GM12878 (cell line): ENCODE measurements around the gene GTF2A1. TPM values are rescaled to one million over a fixed set of nuclear protein-coding genes. Genes with fewer than 3 reads are reported as not detected.

Source experiments
- ATAC-seq: fragments of 200-7000 bp; cut with Tn5 transposase; 3 replicates; pipeline ENCODE4 v1.9.1; 2020; ENCODE audit warnings: mild to moderate bottlenecking, moderate library complexity
- BruUV-seq: library from RNA; stranded (reverse); fragments of 400-500 nt; replicated peaks from 2 replicates; lab custom pipeline; 2021; lab: Mats Ljungman, UMichigan
- CTCF ChIA-PET: fragments of 300-600 bp; sonication (Branson Sonifier 250); formaldehyde crosslinking; extraction: SDS; loops from one replicate; lab custom pipeline; 2021; ENCODE audit warnings: inconsistent platforms; lab: Yijun Ruan, JAX
- POLR2A ChIA-PET: fragments of 350-600 bp; formaldehyde crosslinking; extraction: SDS; loops from one replicate; lab custom pipeline; 2021; ENCODE audit warnings: inconsistent platforms; lab: Charles Lee
- RAD21 ChIA-PET: fragments of 300-600 bp; sonication (Branson Sonifier 250); formaldehyde crosslinking; loops from one replicate; lab custom pipeline; 2023; ENCODE audit warnings: antibody characterized with exemption; ENCODE audit not compliant: unreplicated experiment; lab: Charles Lee
- SMC1A ChIA-PET: fragments of 300-600 bp; sonication (Branson Sonifier 250); formaldehyde crosslinking; loops from one replicate; lab custom pipeline; 2023; ENCODE audit not compliant: unreplicated experiment, uncharacterized antibody; lab: Charles Lee
- DNase-seq: peaks from one replicate; pipeline ENCODE4 v3.0.0-alpha.2; 2011; ENCODE audit warnings: low read depth, low spot score
- FAIRE-seq: peaks from 3 replicates; lab custom pipeline; 2011; peaks lifted over from hg19 to GRCh38; lab: Jason Lieb, UNC
- H2AFZ ChIP-seq: 2 replicates; pipeline ENCODE4 v1.6.0; 2011; ENCODE audit warnings: low read depth, low read length, control low read depth; ENCODE audit not compliant: control insufficient read depth
- H3K27ac ChIP-seq: 2 replicates; pipeline ENCODE4 v1.5.1; 2011; ENCODE audit warnings: control low read depth; ENCODE audit not compliant: control insufficient read depth, insufficient read depth
- H3K27me3 ChIP-seq, 2 experiments: replicated peaks in 1 of 2; 2 replicates each; pipeline versions ENCODE4 v1.6.0 to v1.6.1; 2011; ENCODE audit warnings: low read length in 1 of 2; ENCODE audit not compliant: control insufficient read depth in 2 of 2, insufficient read depth in 2 of 2
- H3K36me3 ChIP-seq, 2 experiments: 2 replicates each; pipeline ENCODE4 v1.5.1; 2011; ENCODE audit warnings: low read length in 1 of 2; ENCODE audit not compliant: control insufficient read depth in 2 of 2, insufficient read depth in 2 of 2
- H3K4me1 ChIP-seq: 2 replicates; pipeline ENCODE4 v1.6.1; 2011; ENCODE audit warnings: mild to moderate bottlenecking, low read length, moderate library complexity, mixed read lengths; ENCODE audit not compliant: control insufficient read depth, insufficient read depth
- H3K4me2 ChIP-seq: 2 replicates; pipeline ENCODE4 v1.6.0; 2011; ENCODE audit warnings: control low read depth; ENCODE audit not compliant: control insufficient read depth, insufficient read depth
- H3K4me3 ChIP-seq: fragments of 200-600 bp; sonication (generic); 2 replicates; pipeline ENCODE4 v1.5.1; 2016
- H3K79me2 ChIP-seq: 2 replicates; pipeline ENCODE4 v1.6.0; 2011; ENCODE audit warnings: low read length; ENCODE audit not compliant: control insufficient read depth, insufficient read depth
- H3K9ac ChIP-seq: 2 replicates; pipeline ENCODE4 v1.8.0; 2011; ENCODE audit warnings: low read length, control low read depth, mixed read lengths; ENCODE audit not compliant: control insufficient read depth, insufficient read depth
- H3K9me3 ChIP-seq: replicated peaks from 3 replicates; pipeline ENCODE4 v1.5.1; 2011; ENCODE audit warnings: mild to moderate bottlenecking, low read length; ENCODE audit not compliant: control insufficient read depth, insufficient read depth
- H4K20me1 ChIP-seq: 2 replicates; pipeline ENCODE4 v1.6.0; 2011; ENCODE audit not compliant: control insufficient read depth, insufficient read depth
- CBX5 ChIP-seq: sonication (generic); IDR thresholded peaks from 2 replicates; pipeline ENCODE4 v1.6.1; 2016; ENCODE audit warnings: low read depth, moderate library complexity, mild to moderate bottlenecking, inconsistent platforms
- EED ChIP-seq: sonication (generic); IDR thresholded peaks from 2 replicates; pipeline ENCODE4 v1.6.1; 2016; ENCODE audit warnings: antibody characterized with exemption, low read depth
- FOS ChIP-seq: IDR thresholded peaks from 3 replicates; pipeline ENCODE4 v1.6.1; 2011; ENCODE audit warnings: borderline replicate concordance; ENCODE audit not compliant: insufficient read length; ENCODE audit errors: extremely low read depth
- HCFC1 ChIP-seq: fragments of 150-350 bp; IDR thresholded peaks from 2 replicates; pipeline ENCODE4 v1.6.1; 2014; ENCODE audit warnings: low read length
- RCOR1 ChIP-seq: conservative IDR thresholded peaks from 2 replicates; pipeline ENCODE4 v1.6.1; 2012; ENCODE audit warnings: low read depth, low read length, improper control_type of control experiment
- SMAD1 ChIP-seq: fragments of 450-650 bp; IDR thresholded peaks from 2 replicates; pipeline ENCODE4 v1.6.1; 2018; ENCODE audit warnings: mild to moderate bottlenecking, low read depth; ENCODE audit not compliant: partially characterized antibody
- WGBS: methylation state at CpG from one replicate; pipeline ENCODE4 v1.1.6; 2016; ENCODE audit warnings: low lambda C conversion rate; ENCODE audit not compliant: insufficient replicate concordance, insufficient coverage; ENCODE audit errors: missing lambda C conversion rate; 5-methylcytosine and 5-hydroxymethylcytosine counted together
- in situ Hi-C: fragments of 300-500 bp; cut with MboI; formaldehyde crosslinking; loops from 9 replicates; pipeline ENCODE4 v1.14.3; 2018; ENCODE audit warnings: mixed read lengths
- intact Hi-C: fragments of 100-400 bp; cut with micrococcal nuclease; formaldehyde crosslinking; loops from one replicate; pipeline ENCODE4 v1.14.2; 2022; ENCODE audit not compliant: unreplicated experiment
- polyA plus RNA-seq, 11 experiments: library from polyadenylated mRNA; depleted of rRNA in 4 of 11; unstranded in 6 of 11; stranded (reverse) in 5 of 11; fragments of >200 nt; fragmentation: Nextera tagmentation in 4 of 11; fragmentation: Illumina TruSeq in 1 of 11; extraction: Ambion mirVana in 4 of 11; extraction: Trizol in 1 of 11; gene quantifications; 1 replicate in 1 of 11; 2 replicates in 10 of 11; pipeline versions ENCODE4 v1.2.1 to v1.2.3, GENCODE V29; 2011 to 2016; ENCODE audit warnings: inconsistent platforms in 2 of 11, missing spikeins in 2 of 11, low read depth in 1 of 11
- total RNA-seq, 4 experiments: library from RNA; depleted of rRNA in 3 of 4; stranded (reverse); fragments of >200 nt in 3 of 4; fragmentation: Illumina TruSeq in 1 of 4; extraction: Trizol in 1 of 4; gene quantifications; 2 replicates each; pipeline versions ENCODE4 v1.2.1 to v1.2.3, GENCODE V29; 2013 to 2021
- TF ChIP-seq, protein P1 (sequence below): fragments of 450-650 bp; IDR thresholded peaks from 2 replicates; pipeline ENCODE4 v1.6.1; 2017; ENCODE audit warnings: antibody characterized with exemption, mild to moderate bottlenecking, moderate library complexity
- TF ChIP-seq, protein P2 (sequence below): IDR thresholded peaks from 2 replicates; pipeline ENCODE4 v1.6.1; 2011; ENCODE audit warnings: mild to moderate bottlenecking, low read depth, low read length, moderate library complexity; ENCODE audit not compliant: insufficient replicate concordance

Gene GTF2A1
- total and polyA plus RNA-seq, 10 of the 15 experiments (the other 5 are each of a cell fraction or from before 2014, with no cell fraction given): 2.5 to 28.7 (median 14.9) TPM

GRCh38 chr14:81247271-81247766, 26.6 kb upstream of the GTF2A1 start (continued):
- TF ChIP-seq, protein P1, sequence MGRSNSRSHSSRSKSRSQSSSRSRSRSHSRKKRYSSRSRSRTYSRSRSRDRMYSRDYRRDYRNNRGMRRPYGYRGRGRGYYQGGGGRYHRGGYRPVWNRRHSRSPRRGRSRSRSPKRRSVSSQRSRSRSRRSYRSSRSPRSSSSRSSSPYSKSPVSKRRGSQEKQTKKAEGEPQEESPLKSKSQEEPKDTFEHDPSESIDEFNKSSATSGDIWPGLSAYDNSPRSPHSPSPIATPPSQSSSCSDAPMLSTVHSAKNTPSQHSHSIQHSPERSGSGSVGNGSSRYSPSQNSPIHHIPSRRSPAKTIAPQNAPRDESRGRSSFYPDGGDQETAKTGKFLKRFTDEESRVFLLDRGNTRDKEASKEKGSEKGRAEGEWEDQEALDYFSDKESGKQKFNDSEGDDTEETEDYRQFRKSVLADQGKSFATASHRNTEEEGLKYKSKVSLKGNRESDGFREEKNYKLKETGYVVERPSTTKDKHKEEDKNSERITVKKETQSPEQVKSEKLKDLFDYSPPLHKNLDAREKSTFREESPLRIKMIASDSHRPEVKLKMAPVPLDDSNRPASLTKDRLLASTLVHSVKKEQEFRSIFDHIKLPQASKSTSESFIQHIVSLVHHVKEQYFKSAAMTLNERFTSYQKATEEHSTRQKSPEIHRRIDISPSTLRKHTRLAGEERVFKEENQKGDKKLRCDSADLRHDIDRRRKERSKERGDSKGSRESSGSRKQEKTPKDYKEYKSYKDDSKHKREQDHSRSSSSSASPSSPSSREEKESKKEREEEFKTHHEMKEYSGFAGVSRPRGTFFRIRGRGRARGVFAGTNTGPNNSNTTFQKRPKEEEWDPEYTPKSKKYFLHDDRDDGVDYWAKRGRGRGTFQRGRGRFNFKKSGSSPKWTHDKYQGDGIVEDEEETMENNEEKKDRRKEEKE: no peak
- TF ChIP-seq, protein P2, sequence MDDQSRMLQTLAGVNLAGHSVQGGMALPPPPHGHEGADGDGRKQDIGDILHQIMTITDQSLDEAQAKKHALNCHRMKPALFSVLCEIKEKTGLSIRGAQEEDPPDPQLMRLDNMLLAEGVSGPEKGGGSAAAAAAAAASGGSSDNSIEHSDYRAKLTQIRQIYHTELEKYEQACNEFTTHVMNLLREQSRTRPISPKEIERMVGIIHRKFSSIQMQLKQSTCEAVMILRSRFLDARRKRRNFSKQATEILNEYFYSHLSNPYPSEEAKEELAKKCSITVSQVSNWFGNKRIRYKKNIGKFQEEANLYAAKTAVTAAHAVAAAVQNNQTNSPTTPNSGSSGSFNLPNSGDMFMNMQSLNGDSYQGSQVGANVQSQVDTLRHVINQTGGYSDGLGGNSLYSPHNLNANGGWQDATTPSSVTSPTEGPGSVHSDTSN: no peak

GRCh38 chr14:81246461-81247270, 25.9 kb upstream of the GTF2A1 start:
- POLR2A ChIA-PET: interaction anchor here (1.1 kb wide), 1 partner anchor 28 kb away, joined by 3 read pairs; no protein-coding TSS in a partner anchor
- in situ Hi-C loops (no loop called here), intact Hi-C loops (no loop called here)
- H4K20me1 ChIP-seq: no peaks in the 10 kb centered on the region
- RAD21 ChIA-PET: no interaction called here
- SMC1A ChIA-PET: no interaction called here
- 37% methylated on average over 19 of the region's 19 CpGs for WGBS
- TF ChIP-seq FOS: no peak
- no peak for TF ChIP-seq RCOR1
- TF ChIP-seq CBX5: no peak
- TF ChIP-seq HCFC1: no peak
- no peak for TF ChIP-seq SMAD1
- no peak for TF ChIP-seq EED
- TF ChIP-seq, all 136 proteins: peak for 0
- H3K79me2 ChIP-seq: no peaks in the 10 kb centered on the region
- ATAC-seq: no peak
- H3K4me2 ChIP-seq: no peak overlapping the region
- H3K4me1 ChIP-seq: no peaks in the 10 kb centered on the region
- H3K4me3 ChIP-seq: no peak overlapping the region
- H3K36me3 ChIP-seq: no peaks in the 10 kb centered on the region
- no peaks in the 10 kb centered on the region; the same call in 2 of the 3 replicates for H3K9me3 ChIP-seq
- no peak overlapping the region for H2AFZ ChIP-seq
- H3K27ac ChIP-seq: no peak overlapping the region
- DNase-seq: no peak
- H3K27me3 ChIP-seq: no peaks in the 10 kb centered on the region; a peak in 1 of 4 replicates
- FAIRE-seq: no peak
- no TSS peak for BruUV-seq
- CTCF ChIA-PET: no interaction called here
- H3K9ac ChIP-seq: no peak overlapping the region
